Effector CD8-positive, alpha-beta T cell (primary cell): ENCODE data around the gene MRGPRD.
"Not testable (repeated sequence)": the region's sequence is repeated elsewhere in the genome, so short reads cannot be mapped to it uniquely, and the experiment has no call there.

ENCODE experiments used
- DNase-seq: peaks from one replicate; lab custom pipeline; 2025; lab: John Stamatoyannopoulos, UW

Gene MRGPRD

GRCh38 chr11:69005631-69006368, 25.0 kb upstream of the MRGPRD start:
- no peak for DNase-seq

GRCh38 chr11:69005183-69005630, 24.4 kb upstream of the MRGPRD start:
- DNase-seq: no peak

GRCh38 chr11:69004411-69005182, 23.8 kb upstream of the MRGPRD start:
- no peak for DNase-seq

- DNase-seq: no peak
These were observed 23.1 kb upstream of the MRGPRD start for GRCh38 chr11:69003866-69004367.

GRCh38 chr11:69003301-69003865, 22.6 kb upstream of the MRGPRD start:
- no peak for DNase-seq

- no peak for DNase-seq
These were observed 21.9 kb upstream of the MRGPRD start for GRCh38 chr11:69002570-69003231.

GRCh38 chr11:69002110-69002569, 21.4 kb upstream of the MRGPRD start:
- no peak for DNase-seq

- no peak for DNase-seq
These were observed 20.7 kb upstream of the MRGPRD start for GRCh38 chr11:69001243-69002081.

GRCh38 chr11:69000831-69001242, 20.1 kb upstream of the MRGPRD start:
- no peak for DNase-seq

- DNase-seq: no peak
These were observed 19.6 kb upstream of the MRGPRD start for GRCh38 chr11:69000391-69000790.

- DNase-seq: not testable (repeated sequence)
These were observed 19.1 kb upstream of the MRGPRD start for GRCh38 chr11:68999748-69000355.

- no peak for DNase-seq
These were observed 18.4 kb upstream of the MRGPRD start for GRCh38 chr11:68999093-68999747.

GRCh38 chr11:68998390-68998911, 17.7 kb upstream of the MRGPRD start:
- no peak for DNase-seq

- DNase-seq: no peak
These were observed 17.2 kb upstream of the MRGPRD start for GRCh38 chr11:68997995-68998348.

- DNase-seq: no peak
These were observed 16.6 kb upstream of the MRGPRD start for GRCh38 chr11:68997124-68997994.

- no peak for DNase-seq
These were observed 15.8 kb upstream of the MRGPRD start for GRCh38 chr11:68996376-68997123.

- DNase-seq: no peak
These were observed 14.1 kb upstream of the MRGPRD start for GRCh38 chr11:68994894-68995285.
